IMR-90 (cell line): ENCODE measurements around the gene ROR2.

ENCODE experiments used
- CEBPB ChIP-seq: IDR thresholded peaks from 2 replicates; pipeline ENCODE4 v1.6.1; 2012; ENCODE audit warnings: low read depth, low read length, improper control_type of control experiment
- CHD1 ChIP-seq: IDR thresholded peaks from 2 replicates; pipeline ENCODE4 v1.6.1; 2012; ENCODE audit warnings: low read depth, low read length, improper control_type of control experiment
- FOS ChIP-seq: fragments of 150-350 bp; IDR thresholded peaks from 2 replicates; pipeline ENCODE4 v1.6.1; 2016; ENCODE audit warnings: low read depth, low read length
- MAZ ChIP-seq: IDR thresholded peaks from 2 replicates; pipeline ENCODE4 v1.6.1; 2012; ENCODE audit warnings: low read depth, mild to moderate bottlenecking, low read length, improper control_type of control experiment, moderate library complexity, borderline replicate concordance
- NFE2L2 ChIP-seq: fragments of 150-350 bp; IDR thresholded peaks from 2 replicates; pipeline ENCODE4 v1.6.1; 2016; ENCODE audit warnings: low read depth, mild to moderate bottlenecking, low read length
- POLR2A ChIP-seq: IDR thresholded peaks from 2 replicates; pipeline ENCODE4 v1.6.1; 2012; ENCODE audit warnings: mild to moderate bottlenecking, low read depth, low read length
- RAD21 ChIP-seq: IDR thresholded peaks from 2 replicates; pipeline ENCODE4 v1.6.1; 2012; ENCODE audit warnings: low read length, improper control_type of control experiment
- RCOR1 ChIP-seq: IDR thresholded peaks from 2 replicates; pipeline ENCODE4 v1.6.1; 2012; ENCODE audit warnings: mild to moderate bottlenecking, low read length, improper control_type of control experiment; ENCODE audit not compliant: insufficient replicate concordance
- RFX5 ChIP-seq: IDR thresholded peaks from 2 replicates; pipeline ENCODE4 v1.8.0; 2012; ENCODE audit warnings: low read depth, mild to moderate bottlenecking, low read length, moderate library complexity
- SMC3 ChIP-seq: fragments of 150-350 bp; IDR thresholded peaks from 2 replicates; pipeline ENCODE4 v1.6.1; 2016; ENCODE audit warnings: low read depth, mild to moderate bottlenecking, antibody characterized with exemption, low read length, moderate library complexity
- TF ChIP-seq, protein P1 (sequence below): conservative IDR thresholded peaks from 2 replicates; pipeline ENCODE4 v1.5.1; 2012; ENCODE audit warnings: mild to moderate bottlenecking, low read depth, low read length, improper control_type of control experiment
- TF ChIP-seq, protein P2 (sequence below): fragments of 150-350 bp; IDR thresholded peaks from 2 replicates; pipeline ENCODE4 v1.6.1; 2017; ENCODE audit warnings: mild to moderate bottlenecking, antibody characterized with exemption, low read length, low read depth

DNA sequence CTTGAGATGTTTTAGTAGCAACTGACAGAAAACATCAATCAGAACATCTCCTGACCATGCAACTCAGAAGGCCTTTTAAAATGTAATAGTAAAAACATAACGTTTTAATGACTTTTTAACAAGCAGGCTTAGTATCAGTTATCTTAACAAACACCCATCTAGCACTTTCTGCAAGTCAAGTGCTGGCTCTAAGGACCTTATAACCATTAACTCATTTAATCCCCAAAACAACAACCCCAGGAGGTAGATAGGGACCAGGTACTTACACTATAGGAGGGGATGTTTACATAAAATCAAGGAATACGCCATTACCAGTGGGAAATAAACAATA, 41.8 kb downstream of the ROR2 start:
- TF ChIP-seq, protein P1, sequence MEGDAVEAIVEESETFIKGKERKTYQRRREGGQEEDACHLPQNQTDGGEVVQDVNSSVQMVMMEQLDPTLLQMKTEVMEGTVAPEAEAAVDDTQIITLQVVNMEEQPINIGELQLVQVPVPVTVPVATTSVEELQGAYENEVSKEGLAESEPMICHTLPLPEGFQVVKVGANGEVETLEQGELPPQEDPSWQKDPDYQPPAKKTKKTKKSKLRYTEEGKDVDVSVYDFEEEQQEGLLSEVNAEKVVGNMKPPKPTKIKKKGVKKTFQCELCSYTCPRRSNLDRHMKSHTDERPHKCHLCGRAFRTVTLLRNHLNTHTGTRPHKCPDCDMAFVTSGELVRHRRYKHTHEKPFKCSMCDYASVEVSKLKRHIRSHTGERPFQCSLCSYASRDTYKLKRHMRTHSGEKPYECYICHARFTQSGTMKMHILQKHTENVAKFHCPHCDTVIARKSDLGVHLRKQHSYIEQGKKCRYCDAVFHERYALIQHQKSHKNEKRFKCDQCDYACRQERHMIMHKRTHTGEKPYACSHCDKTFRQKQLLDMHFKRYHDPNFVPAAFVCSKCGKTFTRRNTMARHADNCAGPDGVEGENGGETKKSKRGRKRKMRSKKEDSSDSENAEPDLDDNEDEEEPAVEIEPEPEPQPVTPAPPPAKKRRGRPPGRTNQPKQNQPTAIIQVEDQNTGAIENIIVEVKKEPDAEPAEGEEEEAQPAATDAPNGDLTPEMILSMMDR, result no peak
- no peak for TF ChIP-seq FOS
- TF ChIP-seq RFX5, result no peak
- no peak for TF ChIP-seq CHD1
- no peak for TF ChIP-seq POLR2A
- TF ChIP-seq, protein P2, sequence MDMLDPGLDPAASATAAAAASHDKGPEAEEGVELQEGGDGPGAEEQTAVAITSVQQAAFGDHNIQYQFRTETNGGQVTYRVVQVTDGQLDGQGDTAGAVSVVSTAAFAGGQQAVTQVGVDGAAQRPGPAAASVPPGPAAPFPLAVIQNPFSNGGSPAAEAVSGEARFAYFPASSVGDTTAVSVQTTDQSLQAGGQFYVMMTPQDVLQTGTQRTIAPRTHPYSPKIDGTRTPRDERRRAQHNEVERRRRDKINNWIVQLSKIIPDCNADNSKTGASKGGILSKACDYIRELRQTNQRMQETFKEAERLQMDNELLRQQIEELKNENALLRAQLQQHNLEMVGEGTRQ, result no peak
- no peak for TF ChIP-seq CEBPB
- no peak for TF ChIP-seq MAZ
- no peak for TF ChIP-seq NFE2L2
- no peak for TF ChIP-seq RAD21
- TF ChIP-seq RCOR1, result no peak
- TF ChIP-seq SMC3, result no peak
